Right ventricle myocardium inferior (tissue), 1 donor: Measurements from ENCODE around the gene DACH1. TPM values are rescaled to one million over a fixed set of nuclear protein-coding genes. Genes with fewer than 3 reads are reported as not detected.

Experiments
- ATAC-seq: fragments of 200-7000 bp; cut with Tn5 transposase; one replicate; pipeline ENCODE4 v1.9.1; 2020; ENCODE audit warnings: mild to moderate bottlenecking, moderate library complexity
- DNase-seq: peaks from one replicate; pipeline ENCODE4 v3.0.0; 2021; ENCODE audit errors: missing footprints
- intact Hi-C: fragments of 100-400 bp; cut with DNase I; formaldehyde crosslinking; loops from one replicate; pipeline ENCODE4 v1.11.0; 2022
- total RNA-seq: library from RNA; stranded (reverse); fragmentation: NEBNext Ultra II Directional; extraction: Animal tissue kit (Norgen Biotek cat#: 25700); gene quantifications from one replicate; pipeline ENCODE4 v1.2.1, GENCODE V29; 2021
- donor health status: DM: no; HTN: yes; CAD: no; lungs with severe emphysema.

Gene DACH1
- total RNA-seq, 1 donor from 2014 or later = 4.7 TPM

GRCh38 chr13:71621174-71622124 is 245.6 kb downstream of the DACH1 start:
- DNase-seq (no peak), ATAC-seq (no peak)
- intact Hi-C loops = loop anchor here (2.0 kb wide), 1 partner anchor 245 kb away; the partner anchor contains the start of gene DACH1

GRCh38 chr13:71619096-71619495 is 247.9 kb downstream of the DACH1 start:
- ATAC-seq (no peak), DNase-seq (no peak)
- intact Hi-C loops = no loop called here

GRCh38 chr13:71618159-71618558 is 248.8 kb downstream of the DACH1 start:
- no peak for ATAC-seq
- DNase-seq = no peak
- intact Hi-C loops = no loop called here

GRCh38 chr13:71617265-71617664 is 249.7 kb downstream of the DACH1 start:
- intact Hi-C loops = no loop called here
- ATAC-seq (no peak), DNase-seq (no peak)

GRCh38 chr13:71613066-71613745 is 253.8 kb downstream of the DACH1 start:
- no peak for ATAC-seq
- no peak for DNase-seq
- intact Hi-C loops = no loop called here

DNA sequence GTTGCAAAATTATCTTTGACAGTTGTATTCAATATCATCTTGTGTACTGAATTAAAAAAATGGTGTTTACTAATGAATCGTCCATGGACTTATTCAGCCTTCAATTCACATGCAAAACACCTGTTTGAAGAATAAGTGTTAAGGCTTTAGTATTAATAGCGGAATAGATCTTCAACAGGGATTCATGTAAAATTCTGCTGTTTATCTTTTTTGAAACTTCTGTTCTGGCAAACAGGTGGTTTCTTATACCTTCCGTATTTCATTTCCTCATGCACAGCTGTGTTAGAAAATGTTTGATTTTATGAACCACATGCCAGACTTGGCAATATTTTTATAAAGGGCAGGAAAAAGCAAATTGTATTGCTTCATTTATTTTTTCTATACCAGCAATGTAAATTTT is 255.7 kb downstream of the DACH1 start:
- no peak for DNase-seq
- intact Hi-C loops = no loop called here
- no peak for ATAC-seq

- intact Hi-C loops = no loop called here
- ATAC-seq (no peak), DNase-seq (no peak)
Measured at GRCh38 chr13:71610876-71611275, 256.1 kb downstream of the DACH1 start.

- intact Hi-C loops = no loop called here
- no peak for DNase-seq
- ATAC-seq = no peak
Measured at GRCh38 chr13:71609271-71609670, 257.7 kb downstream of the DACH1 start.

DNA sequence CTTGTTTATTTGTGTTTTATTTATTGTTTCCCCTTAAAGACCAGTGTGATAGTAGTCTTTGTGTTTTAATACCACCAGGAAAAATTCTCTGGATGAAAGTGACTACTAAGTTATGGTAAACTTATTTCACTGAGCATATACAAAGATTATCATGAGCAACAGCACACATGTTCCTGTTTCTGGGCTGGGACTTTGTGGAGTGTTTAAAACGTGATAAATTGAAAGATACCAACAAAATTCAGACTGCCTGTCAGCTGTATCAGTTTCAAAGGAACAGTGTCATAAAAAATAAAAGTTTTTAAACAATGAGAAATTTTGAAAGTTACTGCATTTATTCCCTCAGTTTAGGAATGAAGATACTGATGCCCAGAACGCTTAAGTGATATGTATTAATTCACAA is 259.4 kb downstream of the DACH1 start:
- DNase-seq (no peak), ATAC-seq (no peak)
- intact Hi-C loops = no loop called here

DNA sequence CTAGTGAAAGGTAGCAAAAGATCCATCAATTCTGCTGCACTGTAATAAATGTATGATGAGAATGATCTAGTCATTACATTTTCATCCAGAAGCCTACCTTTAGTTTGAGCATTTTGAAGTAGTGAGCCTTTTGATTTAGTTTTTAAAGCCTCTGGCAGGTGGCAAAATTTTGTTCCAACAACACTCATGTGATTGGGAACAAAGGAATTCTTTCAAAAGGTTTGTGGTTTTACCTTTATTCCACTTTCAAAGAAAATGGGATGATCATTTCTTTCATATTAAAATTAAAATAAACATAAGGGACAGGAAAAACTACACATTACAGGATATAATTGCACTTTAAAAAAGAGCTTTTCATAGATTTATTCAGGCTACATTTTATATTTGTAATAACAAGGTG is 260.2 kb downstream of the DACH1 start:
- ATAC-seq (no peak), DNase-seq (no peak)
- intact Hi-C loops = no loop called here

- DNase-seq (no peak), ATAC-seq (no peak)
- intact Hi-C loops = no loop called here
Measured at GRCh38 chr13:71605744-71606143, 261.3 kb downstream of the DACH1 start.

GRCh38 chr13:71603255-71603654 is 263.7 kb downstream of the DACH1 start:
- ATAC-seq (no peak), DNase-seq (no peak)
- intact Hi-C loops = no loop called here

DNA sequence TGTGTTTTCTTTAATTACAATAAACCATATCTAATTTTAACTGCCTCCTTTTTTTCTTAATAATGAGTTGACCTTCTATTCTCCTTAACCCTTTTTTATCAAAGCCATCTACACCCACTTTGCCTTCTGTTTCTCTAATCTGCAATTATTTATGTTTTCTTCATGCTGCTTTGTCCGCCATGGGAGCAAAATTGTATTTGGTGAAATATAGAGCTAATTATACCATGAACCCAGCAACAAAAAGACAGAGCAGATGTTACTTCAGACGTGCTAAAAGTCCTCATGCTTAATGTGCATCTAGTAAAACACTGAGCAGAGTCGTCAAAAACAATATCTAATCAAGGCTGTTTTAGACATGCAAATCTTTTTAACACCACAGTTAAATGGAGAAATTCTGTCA is 264.7 kb downstream of the DACH1 start:
- intact Hi-C loops = no loop called here
- ATAC-seq (no peak), DNase-seq (no peak)

DNA sequence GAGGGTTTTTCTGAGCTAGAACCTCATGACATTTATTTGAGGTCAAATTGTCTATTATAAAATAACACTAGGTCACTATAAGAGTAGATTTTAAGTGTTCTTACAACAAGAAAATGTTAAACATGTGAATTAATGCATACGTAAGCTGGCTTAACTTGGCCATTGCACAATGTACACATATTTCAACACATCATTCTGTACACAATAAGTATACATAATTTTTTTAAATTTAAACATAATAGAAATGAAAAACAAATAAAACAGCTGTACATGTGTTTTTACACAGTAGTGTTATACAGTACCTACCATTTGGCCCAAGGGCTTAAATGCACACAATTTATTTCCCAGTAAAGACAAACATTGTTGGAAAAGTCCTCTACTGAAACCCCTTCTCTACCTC is 269.9 kb downstream of the DACH1 start:
- ATAC-seq = no peak
- intact Hi-C loops = no loop called here
- no peak for DNase-seq

GRCh38 chr13:71596116-71596515 is 270.9 kb downstream of the DACH1 start:
- no peak for DNase-seq
- intact Hi-C loops = no loop called here
- no peak for ATAC-seq

- intact Hi-C loops = no loop called here
- ATAC-seq (no peak), DNase-seq (no peak)
Measured at GRCh38 chr13:71593566-71593965, 273.4 kb downstream of the DACH1 start.

GRCh38 chr13:71591374-71591773 is 275.6 kb downstream of the DACH1 start:
- no peak for DNase-seq
- intact Hi-C loops = no loop called here
- ATAC-seq = no peak

- ATAC-seq (no peak), DNase-seq (no peak)
- intact Hi-C loops = no loop called here
Measured at GRCh38 chr13:71590654-71591148, 276.3 kb downstream of the DACH1 start.

DNA sequence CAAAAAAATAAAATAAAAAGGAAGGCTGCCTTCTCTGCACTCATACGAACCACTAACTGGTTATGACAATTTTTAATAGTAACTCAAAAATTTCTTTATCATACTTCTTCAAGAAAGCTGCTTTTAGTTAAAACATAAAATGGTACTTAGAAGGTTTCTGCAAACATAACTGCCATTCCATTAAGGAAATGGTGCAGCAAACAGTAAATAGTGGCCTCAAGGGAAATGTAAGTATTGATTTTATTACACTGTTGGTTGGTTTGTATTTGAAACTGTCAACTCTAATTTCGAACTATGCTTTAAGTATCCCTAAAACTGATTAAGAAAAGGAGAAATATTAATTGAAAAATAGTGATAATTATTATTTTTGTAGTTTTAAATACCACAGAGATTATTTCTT is 278.0 kb downstream of the DACH1 start:
- intact Hi-C loops = no loop called here
- no peak for DNase-seq
- no peak for ATAC-seq

DNA sequence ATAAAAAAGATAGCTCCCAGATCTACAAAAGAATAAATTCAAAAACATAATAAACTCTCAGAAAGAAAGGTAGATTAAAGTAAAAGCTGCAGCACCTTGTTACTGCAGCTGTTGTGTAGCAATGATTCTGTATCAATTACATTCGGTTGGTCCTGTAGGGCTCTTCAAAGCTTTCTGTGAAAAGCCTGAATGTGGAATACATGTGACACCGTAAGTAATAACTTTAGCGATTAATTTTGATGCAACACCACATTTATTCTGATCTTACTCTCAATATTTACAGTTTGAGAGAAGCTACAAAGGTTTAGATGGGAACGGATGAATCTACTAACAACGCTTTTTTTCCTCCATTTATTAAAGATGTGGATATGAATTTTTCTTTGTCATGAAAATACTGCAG is 279.2 kb downstream of the DACH1 start:
- ATAC-seq (no peak), DNase-seq (no peak)
- intact Hi-C loops = no loop called here
